A549 (cell line): Measurements from ENCODE around the gene KRTAP4-12.

ENCODE experiments used
- CTCF ChIP-seq: fragments of >200 bp; sonication (Bioruptor Twin); formaldehyde crosslinking; IDR thresholded peaks from 3 replicates; pipeline ENCODE4 v1.5.1; 2016
- EHMT2 ChIP-seq: fragments of 200-600 bp; sonication (generic); IDR thresholded peaks from 2 replicates; pipeline ENCODE4 v1.6.1; 2016; ENCODE audit warnings: antibody characterized with exemption, low read depth, mild to moderate bottlenecking, moderate library complexity
- ESRRA ChIP-seq: fragments of 150-350 bp; IDR thresholded peaks from 2 replicates; pipeline ENCODE4 v1.6.1; 2014; ENCODE audit warnings: mild to moderate bottlenecking, low read length, borderline replicate concordance
- HEYL ChIP-seq: fragments of 250-450 bp; sonication (Bioruptor Pico); IDR thresholded peaks from 2 replicates; pipeline ENCODE4 v1.8.0; 2021; ENCODE audit warnings: mild to moderate bottlenecking, moderate library complexity
- HOXA7 ChIP-seq: fragments of 250-450 bp; sonication (Bioruptor Pico); IDR thresholded peaks from 2 replicates; pipeline ENCODE4 v1.5.0; 2020; ENCODE audit warnings: mild to moderate bottlenecking, moderate library complexity
- JUN ChIP-seq, 2 experiments: fragments of >200 bp; sonication (Bioruptor Twin); formaldehyde crosslinking; IDR thresholded peaks; 2 replicates in 1 of 2; 3 replicates in 1 of 2; pipeline ENCODE4 v1.6.1; 2016 to 2017
- JUNB ChIP-seq: fragments of >200 bp; sonication (Bioruptor Twin); formaldehyde crosslinking; IDR thresholded peaks from 2 replicates; pipeline ENCODE4 v1.6.1; 2016
- MAX ChIP-seq: IDR thresholded peaks from 2 replicates; pipeline ENCODE4 v1.6.1; 2012
- POLR2A ChIP-seq: IDR thresholded peaks from 2 replicates; pipeline ENCODE4 v1.6.1; 2012; ENCODE audit warnings: mild to moderate bottlenecking, low read length

- TF ChIP-seq JUN (IDR thresholded peaks at IDR 0.05) (no peak), HOXA7 (no peak), HEYL (no peak), EHMT2 (no peak), CTCF (no peak), MAX (no peak), ESRRA (no peak), JUNB (no peak), POLR2A (no peak)
Observed at GRCh38 chr17:41167561-41167960, 43.6 kb upstream of the KRTAP4-12 start.
